Suprapubic skin (tissue), 4 donors: ENCODE results near the gene CACNA1E. TPM values are rescaled to one million over a fixed set of nuclear protein-coding genes. Genes with fewer than 3 reads are reported as not detected.

ENCODE experiments used
- DNase-seq, 2 donors: peaks; one replicate each; pipeline ENCODE4 v3.0.0-alpha.2; 2019; ENCODE audit warnings: low spot score in 2 of 2
- H3K27ac ChIP-seq: fragments of 200-600 bp; sonication (generic); one replicate; pipeline ENCODE4 v1.5.1; 2019
- H3K27me3 ChIP-seq: fragments of 200-600 bp; sonication (generic); one replicate; pipeline ENCODE4 v1.5.1; 2019
- H3K36me3 ChIP-seq: fragments of 200-600 bp; sonication (generic); one replicate; pipeline ENCODE4 v1.5.1; 2019
- H3K4me1 ChIP-seq: fragments of 200-600 bp; sonication (generic); one replicate; pipeline ENCODE4 v1.5.1; 2019
- H3K4me3 ChIP-seq: fragments of 200-600 bp; sonication (generic); one replicate; pipeline ENCODE4 v1.5.1; 2019; ENCODE audit warnings: mild to moderate bottlenecking
- H3K9me3 ChIP-seq: fragments of 200-600 bp; sonication (generic); one replicate; pipeline ENCODE4 v1.5.1; 2019
- CTCF ChIP-seq, 2 donors: fragments of 200-600 bp in 1 of 2; fragments of 450-650 bp in 1 of 2; sonication (generic) in 1 of 2; IDR thresholded peaks; one replicate each; pipeline ENCODE4 v1.5.1; 2016 to 2019; ENCODE audit warnings: antibody characterized with exemption in 2 of 2, mild to moderate bottlenecking in 1 of 2, moderate library complexity in 1 of 2
- EP300 ChIP-seq: sonication (generic); formaldehyde crosslinking; IDR thresholded peaks from one replicate; pipeline ENCODE4 v1.6.1; 2017; ENCODE audit warnings: antibody characterized with exemption
- POLR2A ChIP-seq, 2 donors: fragments of 450-650 bp; IDR thresholded peaks; one replicate each; pipeline ENCODE4 v1.6.1; 2017; ENCODE audit warnings: antibody characterized with exemption in 2 of 2, mild to moderate bottlenecking in 2 of 2, moderate library complexity in 2 of 2
- POLR2AphosphoS5 ChIP-seq, 3 donors: sonication (generic); formaldehyde crosslinking; IDR thresholded peaks; one replicate each; pipeline ENCODE4 v1.6.1; 2017; ENCODE audit warnings: antibody characterized with exemption in 3 of 3
- WGBS: methylation state at CpG from one replicate; pipeline ENCODE4 v1.1.5; 2018; 5-methylcytosine and 5-hydroxymethylcytosine counted together
- total RNA-seq, 4 donors: library from RNA; depleted of rRNA; stranded (reverse); fragments of >200 nt; gene quantifications; one replicate each; pipeline ENCODE4 v1.1.0, GENCODE V29; 2016

The CACNA1E gene
- total RNA-seq, 4 donors from 2014 or later = not detected

DNA sequence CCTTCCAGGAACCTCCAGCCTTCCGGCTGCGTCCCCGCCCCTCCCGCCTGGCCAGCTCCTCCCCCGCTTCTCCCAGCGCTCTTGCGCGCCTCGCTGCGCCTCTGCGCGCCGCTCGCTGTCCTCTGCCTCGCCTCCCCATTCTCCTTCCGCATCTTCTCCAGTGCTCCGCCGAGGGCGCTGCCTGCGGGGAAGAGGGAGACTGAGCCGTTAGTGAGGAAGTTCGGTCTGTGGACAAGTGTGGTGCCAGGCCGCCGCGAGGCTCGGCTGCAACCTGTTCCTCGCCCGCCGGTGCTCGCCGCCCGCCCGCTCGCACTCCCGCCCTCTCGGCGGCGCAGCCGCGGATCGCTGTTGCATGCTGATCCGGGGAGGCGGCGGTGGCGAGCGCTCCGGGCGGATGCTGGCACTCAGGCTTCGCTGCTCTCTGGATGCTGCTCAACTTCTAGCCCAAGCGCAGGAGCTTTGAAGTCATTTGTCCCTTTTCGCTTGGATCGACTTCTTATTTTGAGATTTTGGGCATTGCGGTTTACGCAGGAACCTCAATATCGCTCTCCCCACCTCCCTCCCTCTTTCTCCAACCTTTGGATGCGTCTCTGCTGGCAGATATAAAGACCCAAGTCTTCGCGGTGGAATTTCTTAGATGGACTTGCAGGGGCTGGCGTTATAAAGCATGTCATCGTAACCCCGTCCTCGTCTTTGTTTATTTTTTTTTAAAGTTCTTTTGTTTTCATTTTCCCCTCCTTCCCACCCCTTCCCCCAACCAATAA lies 614 bp upstream of the CACNA1E start:
- H3K27ac ChIP-seq = no peak overlapping the region
- no peaks in the 10 kb centered on the region for H3K9me3 ChIP-seq
- DNase-seq = no peak
- 3% methylated on average over 61 of the region's 62 CpGs for WGBS
- peaks cover 63% of the 10 kb centered on the region for H3K27me3 ChIP-seq
- H3K4me3 ChIP-seq = peak overlapping the region; percentile 31
- H3K4me1 ChIP-seq = peaks cover 31% of the 10 kb centered on the region
- H3K36me3 ChIP-seq = no peaks in the 10 kb centered on the region
- TF ChIP-seq CTCF (IDR thresholded peaks at IDR 0.05) (no peak), POLR2A (IDR thresholded peaks at IDR 0.05) (no peak), EP300 (no peak), POLR2AphosphoS5 (IDR thresholded peaks at IDR 0.05) (no peak)

DNA sequence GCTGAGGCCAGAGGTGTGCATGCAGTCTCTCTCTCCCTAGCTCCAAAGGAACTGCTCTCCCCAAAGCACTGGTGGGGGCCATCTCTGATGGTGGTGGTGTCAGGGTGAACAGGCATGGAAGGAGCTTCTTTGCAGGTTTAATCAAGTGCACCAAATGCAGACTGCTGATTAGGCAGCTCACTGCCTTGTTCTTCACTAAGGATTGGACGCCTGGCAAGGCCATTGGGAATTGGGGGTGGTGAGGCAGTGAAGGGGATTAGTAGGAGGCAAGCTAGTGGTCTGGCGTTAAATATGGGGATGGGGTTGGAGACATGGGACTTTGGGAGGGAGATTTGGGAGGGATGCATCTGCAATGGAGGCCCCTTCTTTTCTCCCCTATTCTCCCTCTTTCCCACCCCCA lies 1.5 kb downstream of the CACNA1E start:
- Histone ChIP-seq H3K4me3 (no peak overlapping the region), H3K4me1 (peaks cover 31% of the 10 kb centered on the region), H3K27ac (no peak overlapping the region), H3K27me3 (peaks cover 77% of the 10 kb centered on the region), H3K9me3 (no peaks in the 10 kb centered on the region), H3K36me3 (no peaks in the 10 kb centered on the region)
- 79% methylated on average over 2 of the region's 2 CpGs for WGBS
- DNase-seq = no peak
- TF ChIP-seq EP300 (no peak), POLR2AphosphoS5 (IDR thresholded peaks at IDR 0.05) (no peak), CTCF (IDR thresholded peaks at IDR 0.05) (no peak), POLR2A (IDR thresholded peaks at IDR 0.05) (no peak)

DNA sequence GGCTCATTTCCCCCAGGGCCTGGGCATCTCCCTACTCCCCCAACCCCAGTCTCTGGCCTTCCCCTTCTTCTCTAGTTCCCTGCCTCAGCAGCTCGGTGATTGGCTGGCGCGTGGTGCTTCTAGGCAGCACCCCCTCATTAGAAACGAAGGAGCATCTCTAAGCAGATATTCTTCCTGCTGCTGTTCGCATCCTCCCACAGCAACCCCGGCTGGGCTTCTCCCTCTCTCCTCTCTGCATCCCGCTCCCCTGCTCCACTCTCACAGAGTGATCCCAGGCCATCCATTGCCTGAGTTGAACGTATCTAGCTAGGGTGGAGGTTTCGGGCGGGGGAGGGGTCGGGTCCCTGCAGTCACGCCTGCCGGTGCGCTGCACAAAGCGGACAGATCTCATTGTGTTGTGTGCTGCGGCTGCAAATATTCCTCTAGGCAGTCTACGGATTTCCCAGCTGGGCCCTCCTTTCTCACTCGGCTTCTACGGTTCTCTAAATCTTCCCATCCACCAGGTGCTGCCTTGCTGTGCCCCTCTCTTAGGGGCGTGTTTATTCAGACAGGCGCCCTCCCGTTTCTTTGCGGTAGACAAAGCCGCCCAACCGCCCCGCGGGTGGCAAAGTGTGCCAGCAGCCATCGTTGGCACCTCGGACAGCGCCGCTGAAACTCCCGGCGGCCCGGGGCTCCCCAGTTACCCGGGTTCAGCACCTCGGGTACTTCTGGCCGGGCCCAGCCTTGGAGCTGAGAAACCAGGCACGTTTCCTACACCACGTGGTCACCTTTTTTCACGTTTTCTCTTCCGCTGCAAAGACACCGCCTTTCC lies 2.2 kb downstream of the CACNA1E start:
- peaks cover 33% of the 10 kb centered on the region for H3K4me1 ChIP-seq
- TF ChIP-seq POLR2AphosphoS5 (IDR thresholded peaks at IDR 0.05) = no peak
- TF ChIP-seq EP300 = no peak
- no peak for TF ChIP-seq POLR2A (IDR thresholded peaks at IDR 0.05)
- TF ChIP-seq CTCF (IDR thresholded peaks at IDR 0.05) = no peak
- WGBS = 5% methylated on average over 27 of the region's 42 CpGs
- DNase-seq = no peak
- H3K9me3 ChIP-seq = no peaks in the 10 kb centered on the region
- no peak overlapping the region for H3K4me3 ChIP-seq
- H3K27me3 ChIP-seq = peaks cover 81% of the 10 kb centered on the region
- H3K27ac ChIP-seq = no peak overlapping the region
- no peaks in the 10 kb centered on the region for H3K36me3 ChIP-seq

DNA sequence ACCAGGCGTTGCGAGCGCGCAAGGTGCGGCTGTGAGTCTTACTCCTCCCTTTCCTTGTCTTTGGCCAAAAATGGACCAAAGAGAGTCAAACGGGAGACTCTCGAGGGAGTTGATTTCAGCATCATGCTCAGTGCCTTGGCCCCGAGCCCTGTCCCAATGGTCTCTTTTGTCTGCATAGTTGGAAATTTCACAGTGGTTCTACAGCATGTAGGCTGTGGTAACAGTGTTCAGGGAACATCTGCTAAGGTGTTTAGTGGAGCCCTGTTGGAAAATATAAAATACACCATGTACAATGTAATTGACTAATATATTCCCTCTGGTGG lies 2.7 kb downstream of the CACNA1E start:
- no peaks in the 10 kb centered on the region for H3K36me3 ChIP-seq
- DNase-seq = no peak
- H3K27me3 ChIP-seq = peaks cover 86% of the 10 kb centered on the region
- H3K4me1 ChIP-seq = peaks cover 33% of the 10 kb centered on the region
- TF ChIP-seq POLR2A (IDR thresholded peaks at IDR 0.05) (no peak), EP300 (no peak), POLR2AphosphoS5 (IDR thresholded peaks at IDR 0.05) (no peak), CTCF (IDR thresholded peaks at IDR 0.05) (no peak)
- no peaks in the 10 kb centered on the region for H3K9me3 ChIP-seq
- no peak overlapping the region for H3K27ac ChIP-seq
- WGBS = 11% methylated on average over 8 of the region's 8 CpGs
- H3K4me3 ChIP-seq = no peak overlapping the region

GRCh38 chr1:181488866-181489265 lies 5.5 kb downstream of the CACNA1E start:
- Histone ChIP-seq H3K27me3 (peaks cover 79% of the 10 kb centered on the region), H3K27ac (no peak overlapping the region), H3K36me3 (no peaks in the 10 kb centered on the region), H3K4me3 (no peak overlapping the region), H3K4me1 (peaks cover 16% of the 10 kb centered on the region), H3K9me3 (no peaks in the 10 kb centered on the region)
- no peak for DNase-seq
- no peak for TF ChIP-seq CTCF (IDR thresholded peaks at IDR 0.05)
- no peak for TF ChIP-seq POLR2AphosphoS5 (IDR thresholded peaks at IDR 0.05)
- TF ChIP-seq POLR2A (IDR thresholded peaks at IDR 0.05) = no peak
- TF ChIP-seq EP300 = no peak
- 77% methylated on average over 1 of the region's 1 CpG for WGBS
